Limb (tissue), 2 donors: ENCODE results near the gene DIRAS1.
"Not testable (repeated sequence)": the region's sequence is repeated elsewhere in the genome, so short reads cannot be mapped to it uniquely, and the experiment has no call there.

Experiments
- DNase-seq, 2 donors: peaks; one replicate each; pipeline ENCODE4 v3.0.0-alpha.2; 2016; ENCODE audit errors: extremely low spot score in 2 of 2

DIRAS1 gene

DNA sequence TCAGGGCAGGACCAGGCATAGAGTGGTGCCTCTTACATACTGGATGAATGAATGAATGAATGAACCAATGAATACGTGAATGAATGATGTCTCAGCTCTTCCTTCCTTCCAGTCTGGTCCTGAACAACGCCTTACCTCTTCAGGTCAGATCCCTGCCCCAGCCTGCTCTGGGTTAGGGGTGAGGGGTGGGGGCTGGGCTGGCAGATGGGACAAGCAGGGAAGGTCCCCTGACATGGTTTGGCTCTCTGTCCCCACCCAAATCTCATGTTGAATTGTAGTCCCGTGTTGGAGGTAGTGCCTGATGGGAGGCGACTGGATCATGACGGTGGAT lies 9.3 kb downstream of the DIRAS1 start:
- DNase-seq, result peak in 1 of 2 donors; percentile 16

GRCh38 chr19:2711172-2711874 lies 9.8 kb downstream of the DIRAS1 start:
- DNase-seq, result no peak

GRCh38 chr19:2706251-2706650 lies 14.9 kb downstream of the DIRAS1 start:
- DNase-seq, result no peak

- no peak for DNase-seq
Measured at GRCh38 chr19:2703691-2704216, 17.4 kb downstream of the DIRAS1 start.

DNA sequence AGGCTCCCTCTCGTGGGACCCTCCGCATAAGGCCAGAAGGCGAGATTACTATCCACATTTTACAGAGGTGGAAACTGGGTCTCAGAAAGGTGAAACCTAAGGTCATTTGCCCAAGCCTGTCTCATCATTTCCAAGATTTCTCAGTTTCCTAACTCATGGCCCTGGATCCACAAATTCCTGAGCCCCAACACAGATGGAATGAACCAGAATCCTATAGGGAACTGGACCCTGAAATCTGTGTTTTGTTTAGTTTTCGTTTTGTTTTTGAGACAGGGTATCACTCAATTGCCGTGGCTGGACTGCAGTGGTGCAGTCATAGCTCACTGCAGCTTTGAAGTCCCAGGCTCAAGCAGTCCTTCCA lies 18.1 kb downstream of the DIRAS1 start:
- DNase-seq, result no peak

DNA sequence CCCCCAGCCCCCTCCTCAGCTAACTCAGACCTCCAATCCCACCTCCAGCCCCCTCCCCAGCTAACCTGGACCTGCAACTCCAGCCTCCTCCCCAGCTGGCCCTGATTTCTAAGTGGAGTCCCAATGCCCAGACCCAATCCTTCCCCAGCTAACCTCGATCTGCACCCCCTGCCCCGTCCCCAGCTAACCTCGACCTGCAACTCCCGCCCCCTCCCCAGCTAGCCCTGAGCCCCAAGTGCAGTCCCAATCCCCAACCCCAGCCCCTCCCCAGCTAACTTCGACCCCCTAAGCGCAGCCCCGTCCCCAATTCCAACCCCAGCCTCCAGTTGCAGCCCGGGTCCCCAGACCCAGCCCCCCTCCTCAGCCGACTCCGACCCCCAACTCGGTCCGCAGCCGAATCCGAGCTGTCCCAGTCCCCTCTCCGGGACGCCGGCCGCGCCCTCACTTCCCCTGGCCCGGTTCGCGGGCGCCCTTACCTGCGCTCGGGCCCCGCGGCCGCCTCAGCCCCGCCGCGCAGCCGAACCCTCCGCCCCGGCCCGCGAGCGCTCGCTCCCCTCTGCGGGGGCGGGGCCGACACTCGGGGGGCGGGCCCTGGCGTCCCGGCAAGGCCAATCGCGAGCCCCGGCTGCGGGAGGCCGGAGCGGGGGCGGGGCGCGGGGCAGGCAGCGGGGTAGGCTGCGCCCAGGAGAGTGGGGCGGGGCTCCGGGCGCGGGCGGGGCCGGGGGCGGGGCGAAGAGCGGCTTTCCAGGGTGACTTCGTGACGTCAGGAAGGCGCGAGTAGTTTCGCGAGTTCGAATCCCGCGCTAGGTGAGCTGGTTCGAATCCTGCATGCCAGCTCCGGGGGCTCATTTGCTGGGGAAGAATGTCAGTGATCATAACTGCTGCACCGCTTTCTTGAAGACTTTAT lies 18.7 kb downstream of the DIRAS1 start, which contains the start of gene GNG7:
GNG7 (minus strand) TSS at position 525 of the 907 bp plus-strand sequence. CDS start 182,006 bp downstream, outside the sequence.
- peak; percentile 86 to 98 for DNase-seq

DNA sequence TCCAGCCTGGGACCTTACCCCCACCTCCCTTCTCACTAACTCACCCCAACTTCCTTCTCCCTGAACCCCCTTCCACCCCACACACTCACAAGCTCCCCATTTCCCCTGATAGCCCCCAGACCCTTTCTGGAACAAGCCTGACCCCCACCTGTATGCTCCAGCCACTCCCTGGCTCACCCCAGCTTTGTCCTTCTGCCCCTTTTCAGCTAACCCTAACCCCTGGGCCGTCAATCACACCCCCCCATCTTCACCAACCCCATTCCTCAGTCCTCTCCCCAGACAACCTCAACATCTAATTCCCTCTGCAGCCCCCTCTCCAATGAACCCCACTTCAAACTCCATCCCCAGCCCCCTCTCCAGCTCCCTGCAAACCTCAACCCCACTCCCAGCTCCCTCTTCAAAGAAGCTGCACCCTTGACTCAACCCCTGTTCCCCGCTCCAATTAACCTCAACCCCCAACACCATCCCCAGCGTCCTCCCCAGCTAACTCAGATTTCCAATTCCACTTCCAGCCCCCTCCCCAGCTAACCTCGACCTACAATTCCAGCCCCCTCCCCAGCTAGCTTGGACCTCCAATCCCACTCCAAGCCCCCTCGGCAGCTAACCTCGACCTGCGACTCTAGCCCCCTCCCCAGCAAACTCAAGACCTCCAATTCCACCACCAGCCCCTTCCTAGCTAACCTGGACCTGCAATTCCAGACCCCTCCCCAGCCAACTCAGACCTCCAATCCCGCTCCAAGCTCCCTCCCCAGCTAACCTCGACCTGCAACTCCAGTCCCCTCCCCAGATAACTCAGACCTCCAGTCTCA lies 19.6 kb downstream of the DIRAS1 start:
- no peak for DNase-seq

- no peak for DNase-seq
Measured at GRCh38 chr19:2700660-2701360, 20.4 kb downstream of the DIRAS1 start.

DNA sequence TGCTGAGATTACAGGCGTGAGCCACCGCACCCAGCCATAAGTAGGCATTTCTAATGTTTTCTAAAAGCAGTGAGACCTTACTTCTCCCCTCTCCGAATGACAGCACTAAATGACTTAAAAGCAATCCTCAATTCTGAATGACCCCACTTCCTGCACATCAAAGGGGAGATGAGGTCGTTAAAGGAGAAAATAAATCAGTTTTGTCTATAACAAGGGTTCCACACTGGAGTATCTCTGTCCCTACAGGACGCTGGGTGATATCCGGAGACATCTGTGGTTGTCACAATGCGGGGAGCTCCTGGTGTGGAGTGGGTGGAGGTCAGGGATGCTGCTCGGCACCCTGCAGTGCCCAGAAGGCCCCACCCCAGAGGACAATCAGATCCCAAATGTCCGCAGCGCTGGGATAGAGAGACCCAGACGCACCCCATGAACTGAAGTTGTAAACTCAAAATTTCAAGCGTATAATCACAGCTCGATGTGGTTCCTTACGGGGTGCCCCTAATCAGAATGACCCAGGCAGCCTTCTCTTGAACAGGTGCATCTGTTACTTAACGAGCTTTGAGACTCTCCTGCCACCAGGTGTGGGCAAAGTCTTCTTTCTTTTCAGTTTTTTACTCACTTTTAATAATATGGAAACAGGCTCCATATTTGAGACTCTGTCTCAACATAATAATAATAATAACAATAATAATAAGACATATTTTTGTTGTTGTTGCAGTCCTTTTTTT lies 21.6 kb downstream of the DIRAS1 start:
- no peak for DNase-seq

- no peak for DNase-seq
Measured at GRCh38 chr19:2694196-2694595, 27.0 kb downstream of the DIRAS1 start.

- DNase-seq, result no peak
Measured at GRCh38 chr19:2693492-2694160, 27.5 kb downstream of the DIRAS1 start.

DNA sequence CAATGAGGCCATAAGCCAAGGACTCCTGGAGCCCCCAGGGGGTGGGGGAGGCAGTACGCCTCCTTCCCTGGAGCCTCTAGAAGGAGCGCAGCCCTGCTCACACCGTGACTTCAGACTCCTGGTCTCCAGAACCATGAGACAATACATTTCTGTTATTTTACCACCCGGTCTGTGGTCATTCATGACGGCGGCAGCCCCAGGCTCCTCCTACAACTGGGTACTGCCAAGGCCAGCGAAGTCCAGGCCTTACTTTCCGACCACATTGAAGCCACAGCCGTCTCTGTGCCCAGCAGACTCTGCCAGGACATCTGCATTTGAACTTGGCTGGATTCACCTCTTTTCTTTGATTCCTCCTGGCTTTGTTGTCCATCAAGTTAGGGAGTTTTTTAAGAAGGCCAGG lies 29.2 kb downstream of the DIRAS1 start:
- no peak for DNase-seq

DNA sequence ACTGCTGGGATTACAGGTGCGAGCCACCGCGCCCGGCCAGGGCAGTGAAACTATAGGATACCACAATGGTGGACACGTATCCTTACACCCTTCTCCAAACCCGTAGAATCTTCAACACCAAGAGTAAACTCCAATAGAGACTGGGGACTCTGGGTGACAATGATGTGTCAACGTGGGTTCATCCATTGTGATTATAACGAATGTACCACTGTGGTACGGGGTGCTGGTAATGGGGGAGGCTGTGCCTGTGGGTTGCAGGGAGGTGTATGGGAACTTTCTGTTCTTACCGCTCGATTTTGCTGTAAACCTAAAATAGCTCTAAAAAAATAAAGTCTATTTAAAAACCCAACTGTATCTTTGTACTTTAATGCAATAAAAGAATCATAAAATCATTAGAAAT lies 30.3 kb downstream of the DIRAS1 start:
- DNase-seq, result no peak

GRCh38 chr19:2686360-2686759 lies 34.8 kb downstream of the DIRAS1 start:
- DNase-seq, result no peak

DNA sequence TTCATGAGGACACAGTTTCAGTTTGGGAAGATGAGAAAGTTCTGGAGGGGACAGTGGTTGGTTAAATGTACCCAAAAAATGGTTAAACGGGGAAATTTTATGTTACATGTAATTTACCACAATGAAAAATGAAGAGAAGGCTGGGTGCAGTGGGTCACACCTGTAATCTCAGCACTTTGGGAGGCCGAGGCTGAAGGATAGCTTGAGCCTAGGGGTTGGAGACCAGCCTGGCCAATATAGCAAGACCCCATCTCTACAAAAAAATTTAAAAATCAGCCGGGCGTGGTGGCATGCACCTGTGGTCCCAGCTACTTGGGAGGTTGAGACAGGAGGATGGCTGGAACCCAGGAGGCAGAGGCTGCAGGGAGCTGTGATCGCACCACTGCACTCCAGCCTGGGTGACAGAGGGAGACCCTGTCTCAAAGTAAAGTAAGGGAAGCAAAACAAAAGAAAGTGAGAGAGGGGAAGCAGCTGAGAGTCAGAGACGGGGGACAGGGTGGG lies 35.9 kb downstream of the DIRAS1 start:
- DNase-seq, result no peak

- no peak for DNase-seq
Measured at GRCh38 chr19:2683430-2684003, 37.7 kb downstream of the DIRAS1 start.

- no peak for DNase-seq
Measured at GRCh38 chr19:2680808-2681207, 40.4 kb downstream of the DIRAS1 start.

DNA sequence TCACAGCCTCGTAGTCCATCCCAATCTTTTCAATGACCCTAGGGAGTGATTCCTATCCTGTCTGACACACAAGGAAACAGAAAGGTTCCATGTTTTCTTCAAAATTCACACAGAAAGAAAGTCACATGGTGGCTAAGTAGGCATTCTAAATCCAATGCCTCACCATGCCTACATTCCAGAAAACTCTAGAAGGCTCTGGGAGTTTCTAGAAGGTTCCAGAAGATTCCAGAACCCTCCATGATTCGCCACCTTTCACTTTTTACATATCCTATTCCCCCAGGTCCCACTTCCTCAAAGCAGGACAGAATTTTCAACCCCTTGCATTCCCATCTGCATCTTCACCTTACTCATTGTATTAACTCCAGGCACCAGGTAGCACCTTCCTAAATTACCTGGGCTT lies 41.7 kb downstream of the DIRAS1 start:
- DNase-seq, result no peak

GRCh38 chr19:2678948-2679347 lies 42.2 kb downstream of the DIRAS1 start:
- DNase-seq, result not testable (repeated sequence)
